HCT116 (cell line): Measurements from ENCODE around the gene CILP2. TPM values are rescaled to one million over a fixed set of nuclear protein-coding genes. Genes with fewer than 3 reads are reported as not detected.

Experiments
- ATAC-seq: fragments of 200-7000 bp; cut with Tn5 transposase; 2 replicates; pipeline ENCODE4 v1.9.1; 2020; ENCODE audit warnings: mild to moderate bottlenecking, moderate library complexity
- BruUV-seq: library from RNA; stranded (reverse); fragments of 400-500 nt; replicated peaks from 2 replicates; lab custom pipeline; 2021; lab: Mats Ljungman, UMichigan
- CTCF ChIA-PET: fragments of 300-600 bp; sonication (Branson Sonifier 250); formaldehyde crosslinking; loops from one replicate; lab custom pipeline; 2021; ENCODE audit warnings: antibody characterized with exemption; lab: Charles Lee
- POLR2A ChIA-PET: fragments of 300-600, 350-600 bp; sonication (Branson Sonifier 250); formaldehyde crosslinking; loops from one replicate; lab custom pipeline; 2021; ENCODE audit warnings: antibody characterized with exemption; lab: Charles Lee
- RAD21 ChIA-PET, 2 experiments: fragments of 300-600 bp; sonication (Branson Sonifier 250); formaldehyde crosslinking; loops; one replicate each; lab custom pipeline; 2023; ENCODE audit warnings: low total read pairs in 2 of 2; ENCODE audit not compliant: uncharacterized antibody in 2 of 2, unreplicated experiment in 2 of 2, low non-redundant PET in 1 of 2; lab: Charles Lee
- DNase-seq: peaks from one replicate; pipeline ENCODE4 v3.0.0-alpha.2; 2010; ENCODE audit warnings: low read depth, low spot score
- H2AFZ ChIP-seq: fragments of 200-600 bp; shearing (Covaris generic), sonication (generic); 2 replicates; pipeline ENCODE4 v1.6.1; 2017; ENCODE audit warnings: low read depth, mixed run types, mixed read lengths, antibody characterized with exemption, low read length; ENCODE audit not compliant: poor library complexity, severe bottlenecking
- H3K27ac ChIP-seq: 2 replicates; pipeline ENCODE4 v1.5.1; 2012; ENCODE audit warnings: low read depth, low read length
- H3K27me3 ChIP-seq: fragments of 200-600 bp; sonication (generic); 2 replicates; pipeline ENCODE4 v1.6.1; 2016; ENCODE audit warnings: mixed run types, low read length, mixed read lengths; ENCODE audit not compliant: insufficient read depth
- H3K36me3 ChIP-seq, 2 experiments: fragments of 200-500 bp in 1 of 2; fragments of 200-600 bp in 1 of 2; sonication (Bioruptor generic) in 1 of 2; sonication (generic) in 1 of 2; 2 replicates each; pipeline versions ENCODE4 v1.5.1 to v1.6.1; 2014 to 2016; ENCODE audit warnings: low read length in 2 of 2, inconsistent platforms in 1 of 2, mixed read lengths in 1 of 2, mixed run types in 1 of 2; ENCODE audit not compliant: insufficient read depth in 2 of 2, control insufficient read depth in 1 of 2
- H3K4me1 ChIP-seq, 2 experiments: fragments of 200-600 bp in 1 of 2; sonication (generic) in 1 of 2; 2 replicates each; pipeline versions ENCODE4 v1.5.1 to v1.6.1; 2012 to 2017; ENCODE audit warnings: low read length in 2 of 2, inconsistent platforms in 1 of 2, mild to moderate bottlenecking in 1 of 2, mixed read lengths in 1 of 2, mixed run types in 1 of 2, moderate library complexity in 1 of 2; ENCODE audit not compliant: insufficient read depth in 2 of 2, control insufficient read depth in 1 of 2
- H3K4me2 ChIP-seq: fragments of 200-600 bp; sonication (generic); 2 replicates; pipeline ENCODE4 v1.6.1; 2017; ENCODE audit warnings: mixed run types, low read length, mixed read lengths
- H3K4me3 ChIP-seq, 2 experiments: fragments of 200-600 bp in 1 of 2; sonication (generic) in 1 of 2; replicated peaks in 1 of 2; 2 replicates each; pipeline ENCODE4 v1.5.1; 2011 to 2016; ENCODE audit warnings: low read length in 2 of 2, control low read depth in 1 of 2, low read depth in 1 of 2, mild to moderate bottlenecking in 1 of 2, mixed read lengths in 1 of 2, mixed run types in 1 of 2
- H3K79me2 ChIP-seq: fragments of 200-600 bp; sonication (generic); 2 replicates; pipeline ENCODE4 v1.6.1; 2017; ENCODE audit warnings: mild to moderate bottlenecking, mixed run types, low read length, moderate library complexity, mixed read lengths; ENCODE audit not compliant: insufficient read depth
- H3K9ac ChIP-seq: fragments of 200-600 bp; sonication (generic); 2 replicates; pipeline ENCODE4 v1.6.1; 2016; ENCODE audit warnings: low read length, mixed read lengths
- H3K9me2 ChIP-seq: fragments of 200-600 bp; sonication (generic), shearing (Covaris generic); 2 replicates; pipeline ENCODE4 v1.6.1; 2017; ENCODE audit warnings: mixed run types, mild to moderate bottlenecking, moderate library complexity; ENCODE audit not compliant: insufficient read depth
- H3K9me3 ChIP-seq, 2 experiments: fragments of 200-500 bp in 1 of 2; fragments of 200-600 bp in 1 of 2; sonication (Bioruptor generic) in 1 of 2; sonication (generic) in 1 of 2; 2 replicates each; pipeline ENCODE4 v1.6.1; 2014 to 2017; ENCODE audit warnings: low read length in 2 of 2, mixed read lengths in 2 of 2, inconsistent platforms in 1 of 2, low read depth in 1 of 2, mild to moderate bottlenecking in 1 of 2, mixed run types in 1 of 2, moderate library complexity in 1 of 2; ENCODE audit not compliant: control insufficient read depth in 1 of 2, insufficient read depth in 1 of 2
- H4K20me1 ChIP-seq: fragments of 200-600 bp; sonication (generic), shearing (Covaris generic); 2 replicates; pipeline ENCODE4 v1.6.1; 2017; ENCODE audit warnings: mixed run types, mild to moderate bottlenecking, moderate library complexity; ENCODE audit not compliant: insufficient read depth
- ATF3 ChIP-seq: IDR thresholded peaks from 2 replicates; pipeline ENCODE4 v1.6.1; 2012
- CEBPB ChIP-seq: IDR thresholded peaks from 2 replicates; pipeline ENCODE4 v1.6.1; 2012; ENCODE audit warnings: low read depth
- CTCF ChIP-seq, 3 experiments: fragments of 200-600 bp in 1 of 3; sonication (generic) in 1 of 3; IDR thresholded peaks in 2 of 3; conservative IDR thresholded peaks in 1 of 3; 2 replicates each; pipeline ENCODE4 v1.5.1; 2012 to 2017; ENCODE audit warnings: low read depth in 2 of 3, low read length in 2 of 3, antibody characterized with exemption in 1 of 3, borderline replicate concordance in 1 of 3, control low read depth in 1 of 3, mild to moderate bottlenecking in 1 of 3, mixed read lengths in 1 of 3, mixed run types in 1 of 3, moderate library complexity in 1 of 3; ENCODE audit not compliant: insufficient read depth in 1 of 3
- EGR1 ChIP-seq: IDR thresholded peaks from 2 replicates; pipeline ENCODE4 v1.6.1; 2012; ENCODE audit warnings: low read depth
- EZH2 ChIP-seq: fragments of 200-600 bp; sonication (generic); IDR thresholded peaks from 2 replicates; pipeline ENCODE4 v1.6.1; 2017; ENCODE audit warnings: antibody characterized with exemption, mixed run types
- EZH2phosphoT487 ChIP-seq: fragments of 200-600 bp; IDR thresholded peaks from 2 replicates; pipeline ENCODE4 v1.6.1; 2018; ENCODE audit warnings: antibody characterized with exemption, borderline replicate concordance
- RAD21 ChIP-seq: IDR thresholded peaks from 2 replicates; pipeline ENCODE4 v1.6.1; 2012; ENCODE audit warnings: low read depth, mild to moderate bottlenecking
- REST ChIP-seq: IDR thresholded peaks from 2 replicates; pipeline ENCODE4 v1.6.1; 2012; ENCODE audit warnings: low read depth
- SIN3A ChIP-seq: IDR thresholded peaks from 2 replicates; pipeline ENCODE4 v1.6.1; 2012; ENCODE audit warnings: low read depth
- SP1 ChIP-seq: IDR thresholded peaks from 2 replicates; pipeline ENCODE4 v1.6.1; 2012; ENCODE audit warnings: low read depth
- SRF ChIP-seq: IDR thresholded peaks from 2 replicates; pipeline ENCODE4 v1.6.1; 2012; ENCODE audit warnings: low read depth
- TCF7L2 ChIP-seq: IDR thresholded peaks from 2 replicates; pipeline ENCODE4 v1.7.0; 2011; ENCODE audit warnings: borderline replicate concordance, inconsistent platforms; ENCODE audit not compliant: insufficient read depth, insufficient read length; ENCODE audit errors: extremely low read depth
- YY1 ChIP-seq: IDR thresholded peaks from 2 replicates; pipeline ENCODE4 v1.6.1; 2011; ENCODE audit warnings: low read length, low read depth, moderate library complexity, mild to moderate bottlenecking; ENCODE audit not compliant: insufficient replicate concordance; ENCODE audit errors: extremely low read depth
- ZBTB33 ChIP-seq: IDR thresholded peaks from 2 replicates; pipeline ENCODE4 v1.6.1; 2011; ENCODE audit warnings: mild to moderate bottlenecking, low read length, moderate library complexity; ENCODE audit not compliant: insufficient replicate concordance; ENCODE audit errors: extremely low read depth
- ZFX ChIP-seq: fragments of 450-650 bp; IDR thresholded peaks from 2 replicates; pipeline ENCODE4 v1.6.1; 2017
- ZNF274 ChIP-seq: fragments of 200-500 bp; sonication (Bioruptor generic); IDR thresholded peaks from 2 replicates; pipeline ENCODE4 v1.6.1; 2014; ENCODE audit warnings: mild to moderate bottlenecking, low read depth, low read length, inconsistent platforms
- intact Hi-C: fragments of 100-400 bp; cut with micrococcal nuclease; formaldehyde crosslinking; loops from 2 replicates; pipeline ENCODE4 v1.10.0; 2022
- total RNA-seq: library from RNA; stranded (reverse); gene quantifications from one replicate; pipeline ENCODE4 v1.2.1, GENCODE V29; 2021; ENCODE audit not compliant: unreplicated experiment

The CILP2 gene
- total RNA-seq, 1 experiment from 2014 or later, result 13.1 TPM

GRCh38 chr19:19495614-19496603 lies 42.2 kb upstream of the CILP2 start:
- TF ChIP-seq SIN3A (no peak), CEBPB (no peak), ZNF274 (no peak), SRF (no peak), REST (no peak), RAD21 (no peak), ZBTB33 (no peak), EGR1 (no peak), ATF3 (no peak), CTCF (IDR thresholded peaks at IDR 0.05 in 2 of 3, conservative IDR thresholded peaks at IDR 0.05 in 1 of 3; ENCODE audit: borderline replicate concordance in 1 of 3, insufficient read depth in 1 of 3, low read depth in 2 of 3, low read length in 2 of 3) (no peak), TCF7L2 (no peak), YY1 (no peak), EZH2phosphoT487 (no peak), SP1 (no peak), ZFX (no peak), EZH2 (no peak)
- DNase-seq (no peak), ATAC-seq (no peak)
- Histone ChIP-seq H3K9me2 (no peaks in the 10 kb centered on the region), H3K4me1 (no peaks in the 10 kb centered on the region), H2AFZ (no peak overlapping the region), H3K9ac (no peak overlapping the region), H3K79me2 (peaks cover 58% of the 10 kb centered on the region), H3K27me3 (no peaks in the 10 kb centered on the region), H3K4me3 (no peak overlapping the region), H3K36me3 (peaks cover 23 to 44% of the 10 kb centered on the region in 2 experiments; a peak in 3 of 4 replicates), H3K4me2 (no peak overlapping the region), H4K20me1 (no peaks in the 10 kb centered on the region), H3K27ac (no peak overlapping the region), H3K9me3 (no peaks in the 10 kb centered on the region)
- RAD21 ChIA-PET, result no interaction called here
- intact Hi-C loops, result no loop called here
- POLR2A ChIA-PET, result no interaction called here
- CTCF ChIA-PET, result no interaction called here
- BruUV-seq, result no TSS peak
